OCI-M2 (cell line): Measurements from ENCODE around the gene TAS1R3.
"Not testable (repeated sequence)": the region's sequence is repeated elsewhere in the genome, so short reads cannot be mapped to it uniquely, and the experiment has no call there.

Source experiments
- DNase-seq: peaks from one replicate; lab custom pipeline; 2025; ENCODE audit not compliant: unreplicated experiment; lab: John Stamatoyannopoulos, UW

The TAS1R3 gene

GRCh38 chr1:1307923-1308755 lies 22.9 kb upstream of the TAS1R3 start, which contains the start of the genes ACAP3 and PUSL1:
Gene ACAP3 (minus strand): TSS chr1:1307930. CDS start chr1:1307815, 115 bp downstream.
Gene PUSL1 (plus strand): TSS chr1:1308597. CDS start chr1:1308644, 47 bp downstream.
- peak; percentile 14 for DNase-seq

- no peak for DNase-seq
Observed at GRCh38 chr1:1308756-1309250, 22.3 kb upstream of the TAS1R3 start.

- no peak for DNase-seq
Observed at GRCh38 chr1:1309251-1310108, 21.6 kb upstream of the TAS1R3 start.

GRCh38 chr1:1310109-1310385 lies 21.0 kb upstream of the TAS1R3 start:
- no peak for DNase-seq

- no peak for DNase-seq
Observed at GRCh38 chr1:1310476-1311053, 20.5 kb upstream of the TAS1R3 start.

GRCh38 chr1:1311107-1312104 lies 19.7 kb upstream of the TAS1R3 start:
- no peak for DNase-seq

GRCh38 chr1:1312450-1313314 lies 18.4 kb upstream of the TAS1R3 start:
- DNase-seq = no peak

GRCh38 chr1:1313500-1314236 lies 17.4 kb upstream of the TAS1R3 start:
- DNase-seq = no peak

GRCh38 chr1:1314237-1314586 lies 16.9 kb upstream of the TAS1R3 start:
- DNase-seq = no peak

GRCh38 chr1:1314678-1315335 lies 16.3 kb upstream of the TAS1R3 start:
- no peak for DNase-seq

- DNase-seq = no peak
Observed at GRCh38 chr1:1315435-1315954, 15.6 kb upstream of the TAS1R3 start.

- not testable (repeated sequence) for DNase-seq
Observed at GRCh38 chr1:1316199-1316598, 14.9 kb upstream of the TAS1R3 start.

GRCh38 chr1:1317420-1317819 lies 13.7 kb upstream of the TAS1R3 start:
- DNase-seq = no peak

GRCh38 chr1:1318131-1318652 lies 12.9 kb upstream of the TAS1R3 start:
- DNase-seq = no peak

- DNase-seq = no peak
Observed at GRCh38 chr1:1318777-1319645, 12.1 kb upstream of the TAS1R3 start.

GRCh38 chr1:1319646-1319941 lies 11.5 kb upstream of the TAS1R3 start:
- no peak for DNase-seq
